DOHH2 (cell line): ENCODE results near the gene FNDC5.

ENCODE experiments used
- H3F3A ChIP-seq: fragments of 200-600 bp; sonication (generic), shearing (Covaris generic); 2 replicates; pipeline ENCODE4 v1.6.0; 2016; ENCODE audit warnings: antibody characterized with exemption, mild to moderate bottlenecking; ENCODE audit not compliant: control insufficient read depth, insufficient read depth
- H3K27ac ChIP-seq: fragments of 200-600 bp; sonication (generic); 2 replicates; pipeline ENCODE4 v1.5.1; 2014; ENCODE audit warnings: low read depth, mild to moderate bottlenecking, low read length, moderate library complexity
- H3K27me3 ChIP-seq: fragments of 200-600 bp; sonication (generic); 2 replicates; pipeline ENCODE4 v1.6.1; 2014; ENCODE audit warnings: mild to moderate bottlenecking, low read length, mixed read lengths; ENCODE audit not compliant: control insufficient read depth
- H3K36me3 ChIP-seq: fragments of 200-600 bp; sonication (generic); 2 replicates; pipeline ENCODE4 v1.6.1; 2014; ENCODE audit warnings: mild to moderate bottlenecking, low read length, moderate library complexity, mixed read lengths; ENCODE audit not compliant: control insufficient read depth
- H3K4me1 ChIP-seq: fragments of 200-600 bp; sonication (generic); 2 replicates; pipeline ENCODE4 v1.6.1; 2014; ENCODE audit warnings: mild to moderate bottlenecking, low read length, mixed read lengths; ENCODE audit not compliant: control insufficient read depth
- H3K4me2 ChIP-seq: fragments of 200-600 bp; sonication (generic); 2 replicates; pipeline ENCODE4 v1.6.0; 2014; ENCODE audit warnings: mild to moderate bottlenecking, low read length, moderate library complexity
- H3K4me3 ChIP-seq: fragments of 200-600 bp; sonication (generic); 2 replicates; pipeline ENCODE4 v1.5.1; 2014; ENCODE audit warnings: mild to moderate bottlenecking, low read length, mixed read lengths
- H3K79me2 ChIP-seq: fragments of 200-600 bp; sonication (generic); 2 replicates; pipeline ENCODE4 v1.6.1; 2014; ENCODE audit warnings: mild to moderate bottlenecking, low read length, mixed read lengths; ENCODE audit not compliant: control insufficient read depth
- H3K9me2 ChIP-seq: fragments of 200-600 bp; sonication (generic); replicated peaks from 2 replicates; pipeline ENCODE4 v1.6.1; 2014; ENCODE audit warnings: mild to moderate bottlenecking, low read length, mixed read lengths; ENCODE audit not compliant: control insufficient read depth
- H3K9me3 ChIP-seq: fragments of 200-600 bp; sonication (generic); 2 replicates; pipeline ENCODE4 v1.6.1; 2014; ENCODE audit warnings: antibody characterized with exemption, low read length, mixed read lengths; ENCODE audit not compliant: control insufficient read depth, insufficient read depth
- H4K20me1 ChIP-seq: fragments of 200-600 bp; sonication (generic); 2 replicates; pipeline ENCODE4 v1.6.0; 2014; ENCODE audit warnings: low read depth, mild to moderate bottlenecking, antibody characterized with exemption, low read length, moderate library complexity; ENCODE audit not compliant: control insufficient read depth, insufficient read depth
- EZH2phosphoT487 ChIP-seq: fragments of 200-600 bp; sonication (generic); IDR thresholded peaks from 2 replicates; pipeline ENCODE4 v1.6.1; 2017; ENCODE audit warnings: borderline replicate concordance, mild to moderate bottlenecking, antibody characterized with exemption, low read length, moderate library complexity, mixed read lengths
- TF ChIP-seq, protein P1 (sequence below): fragments of 200-600 bp; sonication (generic); IDR thresholded peaks from one replicate; pipeline ENCODE4 v1.5.1; 2014; ENCODE audit warnings: antibody characterized with exemption, mild to moderate bottlenecking, low read depth, low read length; ENCODE audit not compliant: poor library complexity, severe bottlenecking

FNDC5 gene

DNA sequence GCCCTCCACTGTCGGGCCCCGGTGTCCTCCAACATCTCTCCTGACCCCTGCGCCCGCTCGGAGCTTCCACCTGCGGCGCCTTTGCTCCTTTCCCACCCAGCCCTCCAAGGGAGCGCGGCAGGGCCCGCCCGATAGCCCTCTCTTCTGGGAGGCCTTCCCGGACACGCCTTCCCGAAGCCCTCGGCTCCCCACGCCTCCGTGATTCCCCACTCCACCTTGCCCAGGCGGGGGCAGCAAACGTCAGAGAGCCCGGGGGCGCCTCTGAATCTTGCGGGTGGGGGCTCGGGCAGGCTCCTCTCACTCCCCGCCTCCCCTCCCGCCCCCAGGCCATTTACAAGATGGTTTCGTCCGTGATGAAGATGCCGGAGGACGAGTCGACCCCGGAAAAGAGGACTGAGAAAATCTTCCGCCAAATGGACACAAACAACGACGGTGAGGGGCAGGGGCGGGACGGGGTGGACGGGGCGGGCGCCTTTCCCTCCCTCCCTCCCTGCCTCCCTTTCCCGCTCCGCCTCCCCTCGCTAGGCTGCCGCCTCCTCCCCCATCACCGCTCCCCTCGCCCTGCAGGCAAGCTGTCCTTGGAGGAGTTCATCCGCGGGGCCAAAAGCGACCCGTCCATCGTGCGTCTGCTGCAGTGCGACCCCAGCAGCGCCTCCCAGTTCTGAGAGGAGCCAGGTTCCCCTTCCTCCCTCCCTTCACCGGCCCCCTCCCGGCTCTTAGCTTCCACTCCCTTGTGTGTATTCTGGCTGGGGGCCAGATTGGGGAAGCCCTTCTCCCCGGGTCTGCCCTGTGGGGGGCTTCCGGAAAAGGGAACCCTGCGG lies 22.7 kb upstream of the FNDC5 start:
- no peaks in the 10 kb centered on the region for H3K4me1 ChIP-seq
- no peak overlapping the region for H3K4me3 ChIP-seq
- H3K27me3 ChIP-seq: peaks cover 25% of the 10 kb centered on the region; the same call in 1 of the 2 replicates
- no peak overlapping the region for H3K27ac ChIP-seq
- H3K36me3 ChIP-seq: no peaks in the 10 kb centered on the region
- H3F3A ChIP-seq: no peaks in the 10 kb centered on the region
- no peaks in the 10 kb centered on the region for H4K20me1 ChIP-seq
- H3K79me2 ChIP-seq: no peaks in the 10 kb centered on the region
- no peaks in the 10 kb centered on the region for H3K9me3 ChIP-seq
- TF ChIP-seq, protein P1, sequence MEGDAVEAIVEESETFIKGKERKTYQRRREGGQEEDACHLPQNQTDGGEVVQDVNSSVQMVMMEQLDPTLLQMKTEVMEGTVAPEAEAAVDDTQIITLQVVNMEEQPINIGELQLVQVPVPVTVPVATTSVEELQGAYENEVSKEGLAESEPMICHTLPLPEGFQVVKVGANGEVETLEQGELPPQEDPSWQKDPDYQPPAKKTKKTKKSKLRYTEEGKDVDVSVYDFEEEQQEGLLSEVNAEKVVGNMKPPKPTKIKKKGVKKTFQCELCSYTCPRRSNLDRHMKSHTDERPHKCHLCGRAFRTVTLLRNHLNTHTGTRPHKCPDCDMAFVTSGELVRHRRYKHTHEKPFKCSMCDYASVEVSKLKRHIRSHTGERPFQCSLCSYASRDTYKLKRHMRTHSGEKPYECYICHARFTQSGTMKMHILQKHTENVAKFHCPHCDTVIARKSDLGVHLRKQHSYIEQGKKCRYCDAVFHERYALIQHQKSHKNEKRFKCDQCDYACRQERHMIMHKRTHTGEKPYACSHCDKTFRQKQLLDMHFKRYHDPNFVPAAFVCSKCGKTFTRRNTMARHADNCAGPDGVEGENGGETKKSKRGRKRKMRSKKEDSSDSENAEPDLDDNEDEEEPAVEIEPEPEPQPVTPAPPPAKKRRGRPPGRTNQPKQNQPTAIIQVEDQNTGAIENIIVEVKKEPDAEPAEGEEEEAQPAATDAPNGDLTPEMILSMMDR: no peak
- no peak for TF ChIP-seq EZH2phosphoT487
- H3K9me2 ChIP-seq: no peaks in the 10 kb centered on the region
- no peak overlapping the region for H3K4me2 ChIP-seq

DNA sequence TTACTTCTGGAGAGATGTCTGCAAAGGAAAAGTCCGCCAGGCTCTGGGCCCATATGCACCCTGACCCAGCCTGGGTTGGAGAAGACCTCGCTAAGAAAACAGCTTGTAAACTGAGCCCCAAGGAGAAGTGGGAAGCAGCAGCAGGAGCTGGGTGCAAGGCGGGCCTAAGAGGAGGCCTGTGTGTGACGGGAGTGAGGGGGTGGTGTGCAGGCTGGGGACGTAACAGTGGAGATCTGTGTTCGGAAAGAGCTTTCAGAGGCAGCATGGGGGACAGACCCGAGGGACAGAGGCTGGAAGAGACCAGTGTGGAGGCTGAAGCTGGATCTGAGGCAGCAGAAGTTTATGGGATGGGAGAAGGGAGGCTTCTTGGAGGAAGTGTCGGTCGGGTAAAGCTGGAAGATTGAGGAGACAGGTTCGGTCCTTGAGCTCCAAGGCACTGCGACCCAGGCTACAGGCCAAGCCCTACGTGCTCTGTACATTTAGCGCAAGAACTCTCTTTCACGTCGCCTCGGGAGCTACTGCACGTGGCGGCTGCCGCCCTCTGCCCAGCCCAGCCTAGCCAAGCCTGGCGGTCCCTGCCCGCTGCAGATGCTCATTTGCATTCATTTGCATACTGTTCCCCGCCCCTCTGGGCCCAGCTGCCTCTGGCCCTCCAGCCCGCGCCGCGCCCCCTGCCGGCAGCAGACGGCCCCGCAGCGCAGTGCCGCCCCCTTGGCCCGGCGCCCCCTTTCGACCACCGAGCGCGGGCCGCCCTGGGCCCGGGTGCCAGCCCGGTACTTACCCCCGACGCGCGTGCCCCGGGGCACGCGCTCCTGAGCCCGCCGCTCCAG lies 21.9 kb upstream of the FNDC5 start:
- Histone ChIP-seq H3K4me3 (no peak overlapping the region), H3K27ac (no peak overlapping the region), H3K36me3 (no peaks in the 10 kb centered on the region), H3K9me2 (no peaks in the 10 kb centered on the region), H4K20me1 (no peaks in the 10 kb centered on the region), H3F3A (no peaks in the 10 kb centered on the region), H3K27me3 (peaks cover 18% of the 10 kb centered on the region; the same call in 1 of the 2 replicates), H3K4me1 (no peaks in the 10 kb centered on the region), H3K4me2 (no peak overlapping the region), H3K9me3 (no peaks in the 10 kb centered on the region), H3K79me2 (no peaks in the 10 kb centered on the region)
- TF ChIP-seq, protein P1: no peak
- TF ChIP-seq EZH2phosphoT487: no peak

DNA sequence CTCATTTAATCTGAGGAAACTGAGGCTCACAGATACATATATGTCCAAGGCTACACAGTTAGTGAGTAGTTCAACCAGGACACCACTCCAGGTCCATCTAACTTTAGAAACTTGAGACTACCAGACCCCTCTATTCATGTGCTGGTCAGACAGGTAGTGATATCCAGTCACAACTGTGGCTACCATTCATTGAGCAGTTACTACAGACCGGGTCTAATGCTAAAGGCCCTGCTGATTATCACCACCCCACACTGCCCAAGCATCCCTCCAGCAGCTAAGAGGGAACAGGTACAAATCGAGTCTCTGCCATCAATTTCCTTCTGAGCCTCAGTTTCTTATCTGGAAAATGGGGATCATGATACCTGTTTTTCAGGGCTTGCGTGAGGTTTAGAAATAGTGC lies 20.9 kb upstream of the FNDC5 start:
- no peak overlapping the region for H3K4me3 ChIP-seq
- no peak overlapping the region for H3K27ac ChIP-seq
- no peaks in the 10 kb centered on the region for H3K36me3 ChIP-seq
- no peak for TF ChIP-seq EZH2phosphoT487
- TF ChIP-seq, protein P1: no peak
- no peaks in the 10 kb centered on the region for H3K79me2 ChIP-seq
- no peaks in the 10 kb centered on the region for H4K20me1 ChIP-seq
- no peaks in the 10 kb centered on the region for H3K4me1 ChIP-seq
- no peak overlapping the region for H3K4me2 ChIP-seq
- H3K9me3 ChIP-seq: no peaks in the 10 kb centered on the region
- no peaks in the 10 kb centered on the region for H3K9me2 ChIP-seq
- H3F3A ChIP-seq: no peaks in the 10 kb centered on the region
- H3K27me3 ChIP-seq: peaks cover 16% of the 10 kb centered on the region; the same call in 1 of the 2 replicates
